Epithelial cell of proximal tubule (primary cell): ENCODE measurements around the gene RMND5B. TPM values are rescaled to one million over a fixed set of nuclear protein-coding genes. Genes with fewer than 3 reads are reported as not detected.

Source experiments
- DNase-seq: peaks from one replicate; pipeline ENCODE4 v3.0.0-alpha.2; 2011; ENCODE audit warnings: low read depth
- H3K4me3 ChIP-seq: 2 replicates; pipeline ENCODE4 v1.5.1; 2011; ENCODE audit warnings: low read depth, mild to moderate bottlenecking, low read length
- total RNA-seq: library from RNA; depleted of rRNA; stranded (reverse); fragments of >200 nt; gene quantifications from 2 replicates; pipeline ENCODE4 v1.2.3, GENCODE V29; 2015
- TF ChIP-seq, protein P1 (sequence below): conservative IDR thresholded peaks from 2 replicates; pipeline ENCODE4 v1.5.1; 2012; ENCODE audit warnings: low read depth, mild to moderate bottlenecking, low read length

RMND5B gene
- total RNA-seq, 1 donor from 2014 or later = 31.5 TPM

DNA sequence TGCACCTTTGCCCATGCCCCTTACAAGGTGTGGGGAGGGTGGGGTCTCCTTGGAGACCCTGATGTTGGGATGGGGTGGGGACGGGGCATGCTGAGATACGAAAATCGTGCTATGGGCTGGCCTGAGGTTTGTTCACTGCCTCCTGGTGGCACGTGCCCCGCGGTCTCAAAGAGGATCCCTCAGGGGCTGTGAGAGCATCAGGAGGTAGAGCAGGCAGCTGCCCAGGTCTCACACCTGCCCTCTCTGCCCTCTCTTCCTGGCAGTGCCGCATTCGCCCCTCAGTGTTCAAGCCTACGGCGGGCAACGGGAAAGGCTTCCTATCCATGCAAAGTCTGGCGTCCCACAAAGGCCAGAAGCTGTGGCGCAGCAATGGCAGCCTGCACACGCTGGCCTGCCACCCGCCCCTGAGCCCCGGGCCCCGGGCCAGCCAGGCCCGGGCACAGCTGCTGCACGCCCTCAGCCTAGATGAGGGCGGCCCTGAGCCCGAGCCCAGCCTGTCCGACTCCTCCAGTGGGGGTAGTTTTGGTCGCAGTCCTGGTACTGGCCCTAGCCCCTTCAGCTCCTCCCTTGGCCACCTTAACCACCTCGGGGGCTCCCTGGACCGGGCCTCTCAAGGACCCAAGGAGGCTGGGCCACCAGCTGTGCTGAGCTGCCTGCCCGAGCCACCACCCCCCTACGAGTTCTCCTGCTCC is 10.8 kb upstream of the RMND5B start:
- DNase-seq = no peak
- H3K4me3 ChIP-seq = no peak overlapping the region
- TF ChIP-seq, protein P1, sequence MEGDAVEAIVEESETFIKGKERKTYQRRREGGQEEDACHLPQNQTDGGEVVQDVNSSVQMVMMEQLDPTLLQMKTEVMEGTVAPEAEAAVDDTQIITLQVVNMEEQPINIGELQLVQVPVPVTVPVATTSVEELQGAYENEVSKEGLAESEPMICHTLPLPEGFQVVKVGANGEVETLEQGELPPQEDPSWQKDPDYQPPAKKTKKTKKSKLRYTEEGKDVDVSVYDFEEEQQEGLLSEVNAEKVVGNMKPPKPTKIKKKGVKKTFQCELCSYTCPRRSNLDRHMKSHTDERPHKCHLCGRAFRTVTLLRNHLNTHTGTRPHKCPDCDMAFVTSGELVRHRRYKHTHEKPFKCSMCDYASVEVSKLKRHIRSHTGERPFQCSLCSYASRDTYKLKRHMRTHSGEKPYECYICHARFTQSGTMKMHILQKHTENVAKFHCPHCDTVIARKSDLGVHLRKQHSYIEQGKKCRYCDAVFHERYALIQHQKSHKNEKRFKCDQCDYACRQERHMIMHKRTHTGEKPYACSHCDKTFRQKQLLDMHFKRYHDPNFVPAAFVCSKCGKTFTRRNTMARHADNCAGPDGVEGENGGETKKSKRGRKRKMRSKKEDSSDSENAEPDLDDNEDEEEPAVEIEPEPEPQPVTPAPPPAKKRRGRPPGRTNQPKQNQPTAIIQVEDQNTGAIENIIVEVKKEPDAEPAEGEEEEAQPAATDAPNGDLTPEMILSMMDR = no peak

DNA sequence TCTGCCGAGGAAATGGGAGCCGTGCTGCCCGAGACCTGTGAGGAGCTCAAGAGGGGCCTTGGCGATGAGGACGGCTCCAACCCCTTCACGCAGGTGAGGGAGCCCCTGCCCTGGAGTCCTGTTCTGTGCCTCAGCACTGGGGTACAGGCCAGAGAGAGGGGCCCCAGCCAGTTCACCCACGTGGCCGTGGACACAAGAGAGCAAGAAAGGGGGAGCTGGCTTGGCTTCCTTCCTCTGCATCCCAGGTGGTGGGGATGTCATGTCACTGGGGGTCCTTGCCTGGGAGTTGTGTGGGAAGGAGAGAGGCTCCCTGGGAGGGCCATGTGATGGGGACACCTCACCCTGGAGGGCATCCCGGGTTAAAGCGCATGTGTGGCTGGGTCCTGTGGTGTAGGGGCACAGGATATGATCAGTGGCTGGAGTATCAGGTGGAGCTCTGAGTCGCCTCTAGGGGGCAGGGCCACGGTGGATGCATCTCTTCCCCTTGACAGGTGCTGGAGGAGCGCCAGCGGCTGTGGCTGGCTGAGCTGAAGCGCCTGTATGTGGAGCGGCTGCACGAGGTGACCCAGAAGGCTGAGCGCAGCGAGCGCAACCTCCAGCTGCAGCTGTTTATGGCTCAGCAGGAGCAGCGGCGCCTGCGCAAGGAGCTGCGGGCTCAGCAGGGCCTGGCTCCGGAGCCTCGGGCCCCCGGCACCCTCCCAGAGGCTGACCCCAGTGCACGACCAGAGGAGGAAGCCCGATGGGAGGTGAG is 10.0 kb upstream of the RMND5B start:
- peak; percentile 39 for DNase-seq
- H3K4me3 ChIP-seq = no peak overlapping the region
- TF ChIP-seq, protein P1 = peak; percentile 66

DNA sequence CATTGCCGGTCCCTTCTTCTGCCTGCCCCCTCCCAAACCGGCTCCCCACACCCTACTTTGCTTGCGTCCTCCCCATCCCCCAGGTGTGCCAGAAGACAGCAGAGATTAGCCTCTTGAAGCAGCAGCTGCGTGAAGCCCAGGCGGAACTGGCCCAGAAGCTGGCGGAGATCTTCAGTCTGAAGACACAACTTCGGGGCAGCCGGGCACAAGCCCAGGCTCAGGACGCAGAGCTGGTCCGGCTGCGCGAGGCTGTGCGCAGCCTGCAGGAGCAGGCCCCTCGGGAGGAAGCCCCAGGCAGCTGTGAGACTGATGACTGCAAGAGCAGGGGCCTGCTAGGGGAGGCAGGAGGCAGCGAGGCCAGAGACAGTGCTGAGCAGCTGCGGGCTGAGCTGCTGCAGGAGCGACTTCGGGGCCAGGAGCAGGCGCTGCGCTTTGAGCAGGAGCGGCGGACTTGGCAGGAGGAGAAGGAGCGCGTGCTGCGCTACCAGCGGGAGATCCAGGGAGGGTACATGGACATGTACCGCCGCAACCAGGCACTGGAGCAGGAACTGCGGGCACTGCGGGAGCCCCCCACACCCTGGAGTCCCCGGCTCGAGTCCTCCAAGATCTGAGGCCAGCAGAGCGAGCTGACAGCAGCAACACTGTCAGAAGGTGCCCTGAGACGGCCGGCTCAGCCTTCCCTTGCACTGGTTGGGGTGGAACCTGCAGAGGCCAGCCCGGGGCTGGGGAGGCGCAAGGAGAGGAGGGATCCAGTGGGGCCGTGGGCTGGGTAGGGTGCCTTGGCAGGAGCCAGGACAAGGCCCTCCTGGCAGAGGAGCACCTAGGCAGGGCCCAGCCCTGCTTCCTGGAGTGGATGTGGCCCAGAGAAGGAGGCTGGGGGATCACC is 9.2 kb upstream of the RMND5B start:
- no peak for DNase-seq
- H3K4me3 ChIP-seq = no peak overlapping the region
- TF ChIP-seq, protein P1 = no peak

DNA sequence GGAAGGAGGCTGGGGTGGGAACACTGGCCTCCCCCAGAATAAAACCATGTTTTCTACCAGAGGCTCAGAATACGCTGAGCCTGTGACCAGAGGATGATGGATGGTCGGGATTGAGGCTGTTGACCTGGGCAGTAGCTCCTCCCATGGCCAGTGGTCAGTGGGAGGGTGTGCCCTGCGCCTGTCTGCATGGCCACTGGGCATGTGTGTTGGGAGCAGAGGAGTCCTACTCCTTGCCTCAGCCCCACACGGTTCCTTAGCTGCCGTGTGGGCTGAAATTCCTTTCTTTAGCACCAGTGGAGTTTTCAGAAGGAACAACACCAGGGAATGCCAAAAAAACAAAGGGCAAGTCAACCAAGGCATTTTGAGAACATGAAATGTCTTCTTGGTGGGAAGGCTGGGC is 8.5 kb upstream of the RMND5B start:
- no peak for DNase-seq
- no peak overlapping the region for H3K4me3 ChIP-seq
- TF ChIP-seq, protein P1 = no peak

DNA sequence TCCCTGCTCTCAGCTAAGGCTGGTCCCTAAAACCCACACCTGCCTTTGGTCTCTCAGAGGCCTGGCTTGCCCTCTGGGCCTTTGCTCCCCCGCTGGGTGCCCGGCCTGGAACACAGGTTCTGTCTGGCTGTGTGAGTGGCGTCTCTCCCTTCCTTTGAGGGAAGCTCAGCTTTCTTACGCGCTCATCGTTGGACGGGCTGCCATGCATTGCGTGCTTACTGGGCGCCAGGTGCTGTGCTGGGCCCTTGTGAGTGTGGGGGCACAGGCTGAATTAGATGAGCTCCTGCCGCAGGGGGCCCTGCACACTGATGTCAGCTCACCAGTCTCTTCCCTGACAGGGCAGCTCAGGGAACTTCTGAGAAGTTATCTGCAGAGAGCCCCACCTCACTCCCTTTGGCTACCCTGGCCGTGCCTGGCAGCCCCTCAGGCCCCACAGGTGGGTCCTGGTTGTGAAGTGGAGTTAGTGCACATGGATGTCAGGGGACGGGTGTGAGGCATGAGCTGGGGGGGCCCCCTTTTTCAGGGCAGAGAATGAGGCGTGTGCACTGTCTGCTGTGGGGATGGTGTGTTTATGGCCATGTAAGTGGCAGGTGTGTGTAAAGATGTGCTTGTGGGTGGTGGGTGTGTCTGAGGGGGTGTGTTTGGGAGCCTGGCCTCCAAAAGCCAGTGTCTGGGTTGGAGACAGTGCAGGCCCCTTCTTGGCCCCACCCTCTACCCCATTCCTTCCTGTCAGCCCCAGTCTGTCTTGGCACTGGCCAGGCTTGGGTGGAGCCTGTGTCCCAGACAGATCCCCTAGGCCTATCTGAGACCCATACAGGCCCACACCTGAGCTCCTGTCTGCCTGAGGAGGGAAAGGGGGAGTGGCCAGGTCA is 7.5 kb upstream of the RMND5B start:
- H3K4me3 ChIP-seq = no peak overlapping the region
- no peak for DNase-seq
- TF ChIP-seq, protein P1 = no peak
